Superior temporal gyrus (tissue), 1 donor: ENCODE data around the gene APOB.
A peak's percentile ranks its signal among the peaks of the same experiment; 100 is the strongest.

Source experiments
- DNase-seq: peaks from one replicate; pipeline ENCODE4 v3.0.0-alpha.2; 2016; ENCODE audit errors: extremely low spot score

The APOB gene

DNA sequence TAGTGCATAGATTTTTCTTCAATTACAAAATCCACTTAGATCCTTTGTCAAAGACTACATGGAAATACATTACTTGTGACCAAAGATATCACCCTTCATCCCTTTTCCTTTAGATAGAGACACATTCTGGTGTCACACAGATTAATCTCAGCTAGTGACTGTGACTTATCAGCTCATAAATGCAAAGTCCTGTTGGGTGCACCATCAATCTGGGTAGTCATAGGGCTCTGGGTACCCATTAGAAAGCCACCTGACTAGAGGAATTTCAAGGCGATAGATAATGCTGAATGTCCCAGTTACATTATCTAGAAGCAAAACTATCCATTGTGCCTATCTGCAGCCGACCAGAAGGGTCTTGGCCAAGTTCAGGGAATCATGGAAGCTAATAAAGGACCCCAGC lies 2.6 kb upstream of the APOB start:
- DNase-seq = no peak

GRCh38 chr2:21044694-21045371 lies 960 bp upstream of the APOB start:
- no peak for DNase-seq

DNA sequence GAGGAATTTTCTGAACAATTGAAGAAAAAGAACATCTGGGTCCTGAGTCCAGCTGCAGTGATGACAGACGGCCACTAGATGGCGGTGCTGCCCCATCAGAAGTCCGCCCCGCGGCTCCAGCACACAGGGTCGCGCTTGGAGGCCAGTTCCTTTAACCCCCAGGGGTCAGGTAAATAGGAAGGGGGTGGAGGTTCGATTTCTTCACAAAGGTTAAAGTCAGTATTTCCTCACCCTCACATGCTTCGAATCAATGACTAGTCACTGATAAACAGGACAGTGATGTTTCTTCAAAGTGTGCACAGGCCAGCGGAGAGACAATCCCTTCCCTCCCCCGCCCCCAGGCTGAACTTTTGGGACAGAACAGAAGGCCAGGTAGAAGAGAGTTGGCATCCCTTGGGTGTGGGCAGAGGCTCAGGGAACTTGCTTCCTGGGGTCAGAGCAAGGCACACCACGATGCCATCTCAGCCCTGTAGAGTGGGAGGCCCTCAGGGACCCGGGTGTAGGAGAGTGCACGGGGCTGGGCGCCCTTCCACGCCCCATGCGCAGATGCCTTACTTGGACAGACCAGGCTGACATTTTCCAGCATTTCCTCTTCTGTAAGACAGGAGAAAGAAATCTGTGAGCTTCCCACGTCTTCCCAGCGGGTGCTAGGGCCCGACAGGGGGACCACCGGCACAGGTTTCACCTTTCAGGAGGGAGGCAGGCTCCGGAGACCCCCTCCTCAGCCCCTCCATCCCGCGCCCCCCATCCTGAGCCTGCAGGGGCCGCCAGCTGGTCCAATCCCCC lies 722 bp downstream of the APOB start:
- DNase-seq = peak; percentile 83

GRCh38 chr2:21042708-21042957 lies 1.2 kb downstream of the APOB start:
- DNase-seq = no peak

DNA sequence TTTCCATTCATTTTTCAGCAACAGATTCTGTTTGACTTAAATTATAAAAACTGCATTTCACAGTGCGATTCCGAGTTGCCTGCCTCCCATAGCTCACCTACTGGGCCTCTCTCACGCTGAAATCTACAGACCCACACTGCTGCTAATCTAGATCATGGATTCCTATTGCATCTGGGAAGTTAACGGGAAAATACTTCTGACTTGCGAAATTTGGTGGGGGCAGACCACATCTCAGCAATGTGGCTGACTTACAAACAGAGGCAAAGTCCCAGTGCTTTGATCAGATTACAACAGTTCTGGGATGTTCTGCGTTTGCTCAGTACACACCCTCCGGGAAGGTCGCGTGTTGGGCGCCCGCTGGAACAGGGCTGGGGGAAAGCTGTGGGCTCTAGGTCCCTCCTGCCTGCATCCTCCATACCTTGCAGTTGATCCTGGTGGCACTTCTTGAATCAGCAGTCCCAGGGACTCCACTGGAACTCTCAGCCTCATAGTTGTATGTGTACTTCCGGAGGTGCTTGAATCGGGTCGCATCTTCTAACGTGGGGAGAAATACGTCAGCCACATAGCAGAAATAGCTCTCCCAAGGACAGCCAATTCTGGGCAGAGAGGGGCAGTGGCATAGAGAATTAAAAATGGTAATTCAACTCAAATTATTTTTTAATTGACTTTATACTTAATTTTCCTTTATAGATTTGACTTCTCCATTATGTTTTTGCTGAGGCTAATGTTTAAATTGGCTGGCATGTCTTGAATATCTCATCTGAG lies 1.7 kb downstream of the APOB start:
- no peak for DNase-seq

- no peak for DNase-seq
Measured at GRCh38 chr2:21041462-21041861, 2.4 kb downstream of the APOB start.

DNA sequence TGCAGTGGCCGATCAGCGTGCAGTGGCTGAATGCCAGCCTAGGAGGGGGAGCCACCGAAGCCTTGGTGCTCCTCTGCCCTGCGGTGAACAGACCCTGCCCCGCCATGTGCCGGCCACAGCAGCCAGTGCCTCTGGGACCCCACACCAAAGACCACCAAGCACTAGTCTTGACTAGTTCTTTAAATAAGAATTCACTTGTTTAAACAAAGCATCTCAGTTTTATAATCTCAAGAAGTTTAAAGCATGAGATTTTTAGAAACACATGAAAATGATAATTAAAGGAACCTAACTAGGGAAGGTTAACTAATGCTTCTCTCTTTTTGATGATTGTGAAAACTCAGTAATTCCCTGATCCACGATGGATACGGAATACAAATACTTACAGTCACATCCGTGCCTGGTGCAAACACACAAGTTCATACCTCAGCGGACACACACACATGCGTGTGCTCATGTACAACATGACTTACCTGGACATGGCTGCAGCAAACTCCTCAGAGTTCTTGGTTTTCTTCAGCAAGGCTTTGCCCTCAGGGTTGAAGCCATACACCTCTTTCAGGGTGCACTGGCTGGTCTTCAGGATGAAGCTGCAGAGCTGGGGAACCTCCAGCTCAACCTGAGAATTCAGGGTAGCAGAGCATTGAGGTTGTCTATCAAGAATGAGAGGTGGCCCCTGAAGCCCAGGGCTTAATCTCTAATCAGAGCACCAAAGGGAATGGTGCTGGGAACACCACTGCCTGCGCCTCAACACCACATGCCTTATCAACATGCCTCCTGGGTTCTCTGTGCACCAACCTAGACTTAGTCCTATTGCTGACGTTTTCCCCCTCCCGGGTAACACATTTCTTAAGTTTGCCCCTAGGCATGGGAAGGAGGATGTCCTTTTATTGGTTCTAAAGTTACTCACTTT lies 3.1 kb downstream of the APOB start:
- no peak for DNase-seq

GRCh38 chr2:21039979-21040467 lies 3.9 kb downstream of the APOB start:
- DNase-seq = no peak

DNA sequence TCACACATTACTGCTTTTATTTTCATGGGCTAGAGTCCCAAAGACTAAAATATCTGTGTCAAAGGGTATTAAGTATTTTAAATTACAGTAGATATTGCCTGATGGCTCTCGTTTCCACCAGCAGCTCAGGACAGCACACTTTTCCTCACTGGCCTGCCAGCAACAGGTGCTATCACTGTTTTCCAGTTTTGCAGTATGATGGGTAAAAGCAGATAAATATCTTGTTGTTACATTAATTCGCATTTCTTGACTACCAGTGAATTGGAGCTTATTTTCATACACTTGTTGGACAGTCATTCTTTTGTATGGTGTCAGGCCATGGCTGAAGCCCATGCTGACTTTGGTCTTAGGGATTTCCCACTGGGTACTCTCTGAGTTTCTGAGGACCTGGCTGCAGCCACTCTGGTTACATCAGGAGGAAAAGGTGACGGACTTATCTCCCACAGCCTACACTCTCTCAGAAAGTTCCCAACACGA lies 4.8 kb downstream of the APOB start:
- DNase-seq = no peak

- DNase-seq = no peak
Measured at GRCh38 chr2:21038403-21039073, 5.3 kb downstream of the APOB start.

GRCh38 chr2:21037671-21038108 lies 6.2 kb downstream of the APOB start:
- no peak for DNase-seq

GRCh38 chr2:21036708-21037670 lies 6.9 kb downstream of the APOB start:
- no peak for DNase-seq

DNA sequence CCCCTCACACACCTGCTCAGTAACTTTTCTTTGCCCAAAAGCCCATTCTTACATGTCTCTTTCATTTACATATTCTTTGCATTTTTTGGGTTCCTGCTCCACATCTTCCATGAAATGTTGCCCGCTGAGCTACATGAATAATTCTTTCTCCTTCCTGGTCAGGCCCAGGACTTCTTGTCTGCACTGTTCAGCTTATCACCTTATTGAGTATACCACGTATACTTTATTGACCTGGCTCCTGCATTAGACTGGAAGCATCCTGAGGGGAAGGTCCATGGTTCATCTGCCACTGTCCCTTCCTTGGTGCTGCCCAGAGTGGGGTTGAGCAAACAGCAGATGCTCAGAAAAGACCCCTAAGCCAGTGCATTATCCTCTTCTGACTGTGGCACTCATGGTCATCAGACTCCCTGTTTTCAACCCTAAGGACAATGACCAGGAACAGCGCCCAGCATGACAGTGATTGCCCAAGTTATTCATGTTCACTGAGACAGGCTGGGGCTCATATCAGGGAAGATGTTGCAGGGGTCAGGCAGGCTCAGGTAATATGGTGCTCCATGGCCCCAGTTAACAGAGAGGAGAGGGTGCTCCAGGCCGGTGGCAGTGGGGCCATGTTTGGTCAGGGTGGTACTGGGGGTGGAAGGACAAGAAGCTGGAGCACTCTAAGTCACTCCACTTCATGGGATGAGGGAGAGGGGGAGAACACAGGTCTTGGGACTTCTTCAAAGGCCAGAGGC lies 7.7 kb downstream of the APOB start:
- no peak for DNase-seq

GRCh38 chr2:21035282-21035973 lies 8.4 kb downstream of the APOB start:
- DNase-seq = no peak

- no peak for DNase-seq
Measured at GRCh38 chr2:21034972-21035279, 8.9 kb downstream of the APOB start.

DNA sequence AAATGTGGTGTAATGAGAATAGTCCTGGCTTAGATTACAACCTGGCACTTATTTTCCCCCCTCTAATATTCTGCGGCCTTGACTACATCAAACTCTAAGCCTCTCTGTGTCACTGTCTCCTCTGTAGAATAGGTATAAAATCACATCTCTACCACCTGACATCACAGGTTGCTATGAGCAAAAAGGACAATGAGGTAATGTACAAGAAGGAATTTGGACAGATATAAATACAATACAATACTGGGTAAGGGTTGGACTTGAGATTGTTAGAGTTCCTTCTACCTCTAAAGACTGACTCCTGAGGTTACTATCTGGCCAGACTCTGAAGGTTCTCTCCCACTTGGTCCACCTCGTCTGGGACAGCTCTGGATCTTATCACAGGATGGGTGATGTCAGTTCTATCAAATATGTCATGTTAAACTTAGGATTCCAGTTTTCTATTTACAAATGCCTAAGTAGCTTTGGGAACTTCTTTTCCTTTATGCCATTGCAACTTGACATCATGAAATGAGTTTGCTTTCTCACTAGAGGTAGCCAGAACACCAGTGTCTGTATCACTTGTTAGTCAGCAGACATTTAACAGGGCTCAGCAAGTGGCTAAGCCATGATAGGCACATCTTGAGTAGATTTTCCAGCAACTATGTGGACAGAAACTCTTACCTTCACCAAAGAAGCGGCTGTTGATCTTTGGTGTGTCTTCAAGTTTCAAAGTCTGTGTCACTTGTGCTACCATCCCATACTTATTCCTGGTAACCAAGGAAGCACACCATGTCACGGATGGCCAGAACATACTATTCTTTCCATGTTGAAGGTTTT lies 9.5 kb downstream of the APOB start:
- DNase-seq = no peak

DNA sequence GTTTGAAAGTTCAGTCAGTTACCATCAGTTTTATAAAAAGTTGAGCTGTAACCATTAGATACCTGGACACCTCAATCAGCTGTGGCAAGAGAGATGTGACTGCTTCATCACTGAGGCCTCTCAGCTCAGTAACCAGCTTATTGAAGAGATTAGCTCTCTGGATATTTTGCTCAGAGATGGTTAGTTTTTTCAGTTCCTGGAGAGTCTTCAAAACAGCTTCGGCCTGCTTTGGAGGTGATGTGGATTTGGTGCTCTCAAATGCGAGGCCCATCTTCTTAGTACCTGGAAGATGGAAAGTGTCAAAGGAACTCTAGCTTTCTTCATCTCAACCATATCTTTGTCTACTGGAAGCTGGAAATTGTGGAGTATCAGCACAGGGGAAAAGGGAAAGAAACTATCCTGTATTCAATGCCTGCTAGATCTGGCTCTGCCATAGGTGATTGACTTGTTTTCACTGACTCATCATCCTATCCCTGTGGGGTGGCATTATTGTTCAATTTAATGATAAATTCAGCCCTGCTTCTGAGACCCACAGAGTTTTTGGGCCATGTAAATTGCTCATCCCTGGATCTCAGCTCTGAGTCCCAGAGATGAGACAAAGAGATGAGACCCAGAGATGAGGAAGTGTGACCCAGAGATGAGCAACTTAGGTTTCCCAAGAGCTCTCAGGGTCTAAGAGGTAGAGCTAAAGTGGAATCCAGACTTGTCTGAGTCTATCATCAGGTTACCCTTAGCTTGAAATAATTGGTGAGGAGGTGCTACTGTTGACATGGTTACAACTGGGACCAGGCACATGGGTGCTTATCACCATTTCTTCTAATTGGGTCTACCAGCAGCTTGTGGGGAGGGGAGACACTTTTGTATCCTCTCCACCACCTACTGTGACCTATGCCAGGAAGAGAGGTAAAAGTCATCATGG lies 10.4 kb downstream of the APOB start:
- DNase-seq = no peak
